Trophoblast cell (in vitro differentiated cells and primary cell): Measurements from ENCODE around the gene NFKBIA.

Source experiments
- DNase-seq, 2 donors: peaks; one replicate each; pipeline ENCODE4 v3.0.0-alpha.2; 2016
- H2AFZ ChIP-seq: 2 replicates; pipeline ENCODE4 v1.6.1; 2013; ENCODE audit warnings: low read length, moderate library complexity, mild to moderate bottlenecking; ENCODE audit not compliant: insufficient read depth, poor library complexity
- H2AK5ac ChIP-seq: 2 replicates; pipeline ENCODE4 v1.6.1; 2013; ENCODE audit warnings: mild to moderate bottlenecking, low read length
- H2BK120ac ChIP-seq: 2 replicates; pipeline ENCODE4 v1.6.1; 2013; ENCODE audit warnings: low read length, mild to moderate bottlenecking, moderate library complexity; ENCODE audit not compliant: insufficient read depth, poor library complexity
- H2BK12ac ChIP-seq: 2 replicates; pipeline ENCODE4 v1.6.1; 2013; ENCODE audit warnings: mild to moderate bottlenecking, low read length, moderate library complexity
- H2BK5ac ChIP-seq: 2 replicates; pipeline ENCODE4 v1.6.1; 2013; ENCODE audit warnings: low read length, low read depth, moderate library complexity, mild to moderate bottlenecking; ENCODE audit not compliant: poor library complexity
- H3K14ac ChIP-seq: 2 replicates; pipeline ENCODE4 v1.6.1; 2013; ENCODE audit warnings: mild to moderate bottlenecking, low read length
- H3K18ac ChIP-seq: 2 replicates; pipeline ENCODE4 v1.6.1; 2013; ENCODE audit warnings: mild to moderate bottlenecking, low read length
- H3K23ac ChIP-seq: 2 replicates; pipeline ENCODE4 v1.6.1; 2013; ENCODE audit warnings: low read length
- H3K27ac ChIP-seq: 2 replicates; pipeline ENCODE4 v1.5.1; 2013; ENCODE audit warnings: low read depth, mild to moderate bottlenecking, inconsistent platforms, low read length, moderate library complexity
- H3K27me3 ChIP-seq: 2 replicates; pipeline ENCODE4 v1.6.1; 2013; ENCODE audit warnings: inconsistent platforms, mild to moderate bottlenecking, low read length, moderate library complexity; ENCODE audit not compliant: insufficient read depth
- H3K36me3 ChIP-seq, 2 experiments: 1 replicate in 1 of 2; 2 replicates in 1 of 2; pipeline ENCODE4 v1.6.1; 2013; ENCODE audit warnings: low read length in 2 of 2, mild to moderate bottlenecking in 2 of 2, moderate library complexity in 1 of 2; ENCODE audit not compliant: insufficient read depth in 2 of 2, control insufficient read depth in 1 of 2
- H3K4ac ChIP-seq: 2 replicates; pipeline ENCODE4 v1.6.1; 2013; ENCODE audit warnings: low read depth, mild to moderate bottlenecking, low read length, moderate library complexity
- H3K4me1 ChIP-seq, 2 experiments: 1 replicate in 1 of 2; 2 replicates in 1 of 2; pipeline ENCODE4 v1.6.1; 2013; ENCODE audit warnings: low read length in 2 of 2, mild to moderate bottlenecking in 2 of 2, moderate library complexity in 1 of 2; ENCODE audit not compliant: insufficient read depth in 2 of 2, control insufficient read depth in 1 of 2
- H3K4me2 ChIP-seq: 2 replicates; pipeline ENCODE4 v1.6.1; 2013; ENCODE audit warnings: inconsistent platforms, mild to moderate bottlenecking, low read length, moderate library complexity
- H3K4me3 ChIP-seq: 2 replicates; pipeline ENCODE4 v1.5.1; 2013; ENCODE audit warnings: mild to moderate bottlenecking, low read depth, low read length, inconsistent platforms
- H3K79me1 ChIP-seq: one replicate; pipeline ENCODE4 v1.6.1; 2013; ENCODE audit warnings: low read length
- H3K79me2 ChIP-seq: 2 replicates; pipeline ENCODE4 v1.6.1; 2013; ENCODE audit warnings: low read length, mild to moderate bottlenecking; ENCODE audit not compliant: control insufficient read depth, insufficient read depth, poor library complexity
- H3K9ac ChIP-seq: 2 replicates; pipeline ENCODE4 v1.6.1; 2013; ENCODE audit warnings: mild to moderate bottlenecking, low read length
- H3K9me3 ChIP-seq: 2 replicates; pipeline ENCODE4 v1.6.1; 2013; ENCODE audit warnings: low read depth, mild to moderate bottlenecking, control low read depth, inconsistent platforms, low read length; ENCODE audit not compliant: insufficient read depth
- H4K12ac ChIP-seq: 2 replicates; pipeline ENCODE4 v1.6.1; 2013; ENCODE audit warnings: low read depth, mild to moderate bottlenecking, low read length, moderate library complexity
- H4K8ac ChIP-seq: 2 replicates; pipeline ENCODE4 v1.6.1; 2013; ENCODE audit warnings: low read depth, mild to moderate bottlenecking, low read length, moderate library complexity
- H4K91ac ChIP-seq: one replicate; pipeline ENCODE4 v1.6.1; 2013; ENCODE audit warnings: low read depth, mild to moderate bottlenecking, low read length, moderate library complexity
- WGBS: extraction: QIAGEN DNeasy Blood & Tissue Kit; methylation state at CpG from one replicate; pipeline ENCODE4 v1.1.7; 2013; ENCODE audit warnings: missing lambda C conversion rate; ENCODE audit not compliant: insufficient read length, insufficient coverage; ENCODE audit errors: extremely low coverage; 5-methylcytosine and 5-hydroxymethylcytosine counted together

Gene NFKBIA

GRCh38 chr14:35408026-35408425, 3.5 kb upstream of the NFKBIA start:
- Histone ChIP-seq H3K4me2 (no peak overlapping the region), H3K79me1 (peaks cover 22% of the 10 kb centered on the region), H3K9ac (no peak overlapping the region), H2AFZ (no peak overlapping the region), H3K27ac (no peak overlapping the region), H4K12ac (no peak overlapping the region), H3K23ac (no peak overlapping the region), H3K79me2 (peaks cover 15% of the 10 kb centered on the region), H3K36me3 (peaks cover 6 to 7% of the 10 kb centered on the region in 2 experiments), H4K91ac (no peak overlapping the region), H3K4me3 (no peak overlapping the region), H3K9me3 (no peaks in the 10 kb centered on the region), H3K18ac (no peak overlapping the region), H2BK120ac (no peak overlapping the region), H3K4me1 (peaks cover 5 to 10% of the 10 kb centered on the region in 2 experiments), H2BK5ac (no peak overlapping the region), H3K27me3 (no peaks in the 10 kb centered on the region), H3K4ac (no peak overlapping the region), H3K14ac (no peak overlapping the region), H2AK5ac (no peak overlapping the region), H2BK12ac (no peak overlapping the region), H4K8ac (no peak overlapping the region)
- no peak for DNase-seq
- no CpG with 5 or more reads among the region's 8 CpGs for WGBS

GRCh38 chr14:35407306-35407630, 2.7 kb upstream of the NFKBIA start:
- Histone ChIP-seq H3K4me3 (no peak overlapping the region), H3K9ac (no peak overlapping the region), H4K8ac (no peak overlapping the region), H3K27me3 (no peaks in the 10 kb centered on the region), H4K91ac (no peak overlapping the region), H3K79me1 (peaks cover 23% of the 10 kb centered on the region), H3K27ac (no peak overlapping the region), H2BK12ac (no peak overlapping the region), H2BK120ac (no peak overlapping the region), H4K12ac (no peak overlapping the region), H2AK5ac (no peak overlapping the region), H2BK5ac (no peak overlapping the region), H3K4me2 (no peak overlapping the region), H3K9me3 (no peaks in the 10 kb centered on the region), H3K14ac (no peak overlapping the region), H2AFZ (no peak overlapping the region), H3K4ac (no peak overlapping the region), H3K18ac (no peak overlapping the region), H3K36me3 (peaks cover 13% of the 10 kb centered on the region in 2 experiments), H3K23ac (no peak overlapping the region), H3K4me1 (peaks cover 11 to 16% of the 10 kb centered on the region in 2 experiments), H3K79me2 (peaks cover 17% of the 10 kb centered on the region)
- no CpG with 5 or more reads among the region's 1 CpG for WGBS
- no peak for DNase-seq

GRCh38 chr14:35406506-35407305, 2.2 kb upstream of the NFKBIA start:
- no peak overlapping the region for H4K91ac ChIP-seq
- H3K23ac ChIP-seq, result no peak overlapping the region
- H4K8ac ChIP-seq, result no peak overlapping the region
- no peak overlapping the region for H3K27ac ChIP-seq
- no peak overlapping the region for H2BK5ac ChIP-seq
- H3K4me1 ChIP-seq, result peaks cover 12 to 19% of the 10 kb centered on the region in 2 experiments
- no peak overlapping the region for H2BK120ac ChIP-seq
- peaks cover 23% of the 10 kb centered on the region for H3K79me1 ChIP-seq
- peaks cover 17 to 18% of the 10 kb centered on the region in 2 experiments for H3K36me3 ChIP-seq
- H3K9me3 ChIP-seq, result no peaks in the 10 kb centered on the region
- H3K4me3 ChIP-seq, result no peak overlapping the region
- peaks cover 17% of the 10 kb centered on the region for H3K79me2 ChIP-seq
- no peaks in the 10 kb centered on the region for H3K27me3 ChIP-seq
- DNase-seq, result peak; percentile 50 to 87
- no peak overlapping the region for H2AFZ ChIP-seq
- no peak overlapping the region for H2AK5ac ChIP-seq
- no peak overlapping the region for H2BK12ac ChIP-seq
- no peak overlapping the region for H3K14ac ChIP-seq
- H3K4me2 ChIP-seq, result no peak overlapping the region
- H3K9ac ChIP-seq, result no peak overlapping the region
- H3K18ac ChIP-seq, result no peak overlapping the region
- H4K12ac ChIP-seq, result no peak overlapping the region
- no CpG with 5 or more reads among the region's 5 CpGs for WGBS
- no peak overlapping the region for H3K4ac ChIP-seq

- no peak for DNase-seq
- no peaks in the 10 kb centered on the region for H3K27me3 ChIP-seq
- no CpG with 5 or more reads among the region's 2 CpGs for WGBS
- H2AFZ ChIP-seq, result no peak overlapping the region
- no peak overlapping the region for H3K14ac ChIP-seq
- H3K4ac ChIP-seq, result no peak overlapping the region
- no peak overlapping the region for H3K4me3 ChIP-seq
- H4K8ac ChIP-seq, result no peak overlapping the region
- H2BK12ac ChIP-seq, result no peak overlapping the region
- H3K36me3 ChIP-seq, result peaks cover 20 to 25% of the 10 kb centered on the region in 2 experiments
- no peak overlapping the region for H3K9ac ChIP-seq
- H2BK5ac ChIP-seq, result no peak overlapping the region
- no peak overlapping the region for H3K18ac ChIP-seq
- no peak overlapping the region for H2AK5ac ChIP-seq
- no peak overlapping the region for H3K4me2 ChIP-seq
- peaks cover 17% of the 10 kb centered on the region for H3K79me2 ChIP-seq
- no peak overlapping the region for H3K23ac ChIP-seq
- H4K91ac ChIP-seq, result no peak overlapping the region
- no peak overlapping the region for H2BK120ac ChIP-seq
- H3K79me1 ChIP-seq, result peaks cover 23% of the 10 kb centered on the region
- peaks cover 13 to 19% of the 10 kb centered on the region in 2 experiments for H3K4me1 ChIP-seq
- no peak overlapping the region for H3K27ac ChIP-seq
- H3K9me3 ChIP-seq, result no peaks in the 10 kb centered on the region
- no peak overlapping the region for H4K12ac ChIP-seq
Observed at GRCh38 chr14:35406090-35406489, 1.5 kb upstream of the NFKBIA start.
